ENCODE results near the gene IRF2.

The IRF2 gene

GRCh38 chr4:184409502-184409901 lies 64.8 kb downstream of the IRF2 start:
- no peak overlapping the region for H2AFZ ChIP-seq
- no peaks in the 10 kb centered on the region for H3K36me3 ChIP-seq (ENCODE audit: control insufficient read depth, insufficient read depth, low read length)
- no peak for TF ChIP-seq CTCF (IDR thresholded peaks at IDR 0.05)
- H3K4me1 ChIP-seq, result no peaks in the 10 kb centered on the region
- H3K27ac ChIP-seq, result no peak overlapping the region
- H3K4me2 ChIP-seq (ENCODE audit: low read length), result no peak overlapping the region
- no peaks in the 10 kb centered on the region for H3K27me3 ChIP-seq (ENCODE audit: control insufficient read depth, insufficient read depth, low read length)
- H3K4me3 ChIP-seq (ENCODE audit: low read depth, low read length), result no peak overlapping the region
- H3K79me2 ChIP-seq, result peaks cover 2% of the 10 kb centered on the region
- no peaks in the 10 kb centered on the region for H3K9me3 ChIP-seq (ENCODE audit: control insufficient read depth, low read length)
- no peak overlapping the region for H3K9ac ChIP-seq

- H3K4me1 ChIP-seq, result no peaks in the 10 kb centered on the region
- H3K27me3 ChIP-seq (ENCODE audit: control insufficient read depth, insufficient read depth, low read length), result no peaks in the 10 kb centered on the region
- no peak overlapping the region for H2AFZ ChIP-seq
- no peak overlapping the region for H3K4me2 ChIP-seq (ENCODE audit: low read length)
- H3K4me3 ChIP-seq (ENCODE audit: low read depth, low read length), result no peak overlapping the region
- H3K27ac ChIP-seq, result no peak overlapping the region
- H3K36me3 ChIP-seq (ENCODE audit: control insufficient read depth, insufficient read depth, low read length), result no peaks in the 10 kb centered on the region
- no peak for TF ChIP-seq CTCF (IDR thresholded peaks at IDR 0.05)
- H3K9ac ChIP-seq, result no peak overlapping the region
- H3K79me2 ChIP-seq, result no peaks in the 10 kb centered on the region
- no peaks in the 10 kb centered on the region for H3K9me3 ChIP-seq (ENCODE audit: control insufficient read depth, low read length)
These were observed 65.7 kb downstream of the IRF2 start for GRCh38 chr4:184408684-184409081.

GRCh38 chr4:184408021-184408683 lies 66.2 kb downstream of the IRF2 start:
- Histone ChIP-seq H3K4me3 (ENCODE audit: low read depth, low read length) (no peak overlapping the region), H3K79me2 (no peaks in the 10 kb centered on the region), H3K9me3 (ENCODE audit: control insufficient read depth, low read length) (no peaks in the 10 kb centered on the region), H3K27ac (no peak overlapping the region), H3K9ac (no peak overlapping the region), H3K36me3 (ENCODE audit: control insufficient read depth, insufficient read depth, low read length) (no peaks in the 10 kb centered on the region), H3K4me2 (ENCODE audit: low read length) (no peak overlapping the region), H3K4me1 (no peaks in the 10 kb centered on the region), H2AFZ (no peak overlapping the region), H3K27me3 (ENCODE audit: control insufficient read depth, insufficient read depth, low read length) (no peaks in the 10 kb centered on the region)
- no peak for TF ChIP-seq CTCF (IDR thresholded peaks at IDR 0.05)

GRCh38 chr4:184406958-184407391 lies 67.4 kb downstream of the IRF2 start:
- Histone ChIP-seq H3K4me3 (ENCODE audit: low read depth, low read length) (no peak overlapping the region), H3K79me2 (no peaks in the 10 kb centered on the region), H3K9me3 (ENCODE audit: control insufficient read depth, low read length) (no peaks in the 10 kb centered on the region), H3K9ac (no peak overlapping the region), H3K4me2 (ENCODE audit: low read length) (no peak overlapping the region), H3K27ac (no peak overlapping the region), H3K36me3 (ENCODE audit: control insufficient read depth, insufficient read depth, low read length) (no peaks in the 10 kb centered on the region), H2AFZ (no peak overlapping the region), H3K27me3 (ENCODE audit: control insufficient read depth, insufficient read depth, low read length) (no peaks in the 10 kb centered on the region), H3K4me1 (no peaks in the 10 kb centered on the region)
- no peak for TF ChIP-seq CTCF (IDR thresholded peaks at IDR 0.05)

- TF ChIP-seq CTCF (IDR thresholded peaks at IDR 0.05), result no peak
- Histone ChIP-seq H3K4me1 (no peaks in the 10 kb centered on the region), H3K4me3 (ENCODE audit: low read depth, low read length) (no peak overlapping the region), H2AFZ (no peak overlapping the region), H3K27ac (no peak overlapping the region), H3K4me2 (ENCODE audit: low read length) (no peak overlapping the region), H3K9ac (no peak overlapping the region), H3K36me3 (ENCODE audit: control insufficient read depth, insufficient read depth, low read length) (no peaks in the 10 kb centered on the region), H3K79me2 (no peaks in the 10 kb centered on the region), H3K9me3 (ENCODE audit: control insufficient read depth, low read length) (no peaks in the 10 kb centered on the region), H3K27me3 (ENCODE audit: control insufficient read depth, insufficient read depth, low read length) (no peaks in the 10 kb centered on the region)
These were observed 70.3 kb downstream of the IRF2 start for GRCh38 chr4:184404047-184404446.
